Stomach (tissue), 4 donors: ENCODE measurements around the gene SNW1.

Source experiments
- CTCF ChIP-seq, 7 experiments: fragments of 450-650 bp in 4 of 7; fragments of 200-600 bp in 3 of 7; sonication (generic) in 3 of 7; IDR thresholded peaks; one replicate each; pipeline ENCODE4 v1.5.1; 2016 to 2019; ENCODE audit warnings: antibody characterized with exemption in 7 of 7, control low read depth in 2 of 7, mild to moderate bottlenecking in 1 of 7
- POLR2A ChIP-seq, 4 donors: fragments of 450-650 bp; IDR thresholded peaks; one replicate each; pipeline ENCODE4 v1.6.1; 2016; ENCODE audit warnings: antibody characterized with exemption in 4 of 4, control low read depth in 2 of 4, mild to moderate bottlenecking in 1 of 4, moderate library complexity in 1 of 4

GRCh38 chr14:77782202-77782601, 21.2 kb upstream of the SNW1 start:
- TF ChIP-seq CTCF (IDR thresholded peaks at IDR 0.05): no peak
- no peak for TF ChIP-seq POLR2A (IDR thresholded peaks at IDR 0.05)
